SK-N-SH treated with all-trans-retinoic acid at 6 μM for 48 hours (cell line): ENCODE results near the gene SLC6A4.

Experiments
- ATAC-seq: fragments of 200-7000 bp; cut with Tn5 transposase; 3 replicates; pipeline ENCODE4 v1.9.1; 2020; ENCODE audit warnings: mild to moderate bottlenecking, moderate library complexity
- ARNTL ChIP-seq: fragments of 450-650 bp; formaldehyde crosslinking; IDR thresholded peaks from 2 replicates; pipeline ENCODE4 v1.5.0; 2020; ENCODE audit warnings: low read depth, mild to moderate bottlenecking, moderate library complexity, borderline replicate concordance
- BACH2 ChIP-seq: fragments of 250-450 bp; sonication (Bioruptor Pico); IDR thresholded peaks from 2 replicates; pipeline ENCODE4 v1.9.0; 2021; ENCODE audit warnings: mild to moderate bottlenecking, borderline replicate concordance
- CSDC2 ChIP-seq: fragments of 250-450 bp; sonication (Bioruptor Pico); IDR thresholded peaks from 2 replicates; pipeline ENCODE4 v1.5.0; 2020; ENCODE audit warnings: mild to moderate bottlenecking, moderate library complexity
- ESRRG ChIP-seq: fragments of 250-450 bp; sonication (Bioruptor Pico); IDR thresholded peaks from 2 replicates; pipeline ENCODE4 v1.6.1; 2021; ENCODE audit warnings: mild to moderate bottlenecking
- GLIS3 ChIP-seq: fragments of 250-450 bp; sonication (Bioruptor Pico); IDR thresholded peaks from 2 replicates; pipeline ENCODE4 v1.5.0; 2020; ENCODE audit warnings: mild to moderate bottlenecking, moderate library complexity
- ISL1 ChIP-seq: fragments of 250-450 bp; sonication (Bioruptor Pico); IDR thresholded peaks from 2 replicates; pipeline ENCODE4 v2.1.2; 2022; ENCODE audit warnings: mild to moderate bottlenecking, moderate library complexity
- OSR1 ChIP-seq: fragments of 250-450 bp; sonication (Bioruptor Pico); IDR thresholded peaks from 2 replicates; pipeline ENCODE4 v1.8.0; 2022; ENCODE audit warnings: moderate library complexity, mild to moderate bottlenecking, inconsistent platforms
- POU6F1 ChIP-seq: fragments of 250-450 bp; sonication (Bioruptor Pico); IDR thresholded peaks from 2 replicates; pipeline ENCODE4 v1.8.0; 2021; ENCODE audit warnings: low read depth, mild to moderate bottlenecking, moderate library complexity, borderline replicate concordance
- RARB ChIP-seq: fragments of 250-450 bp; sonication (Bioruptor Pico); IDR thresholded peaks from 2 replicates; pipeline ENCODE4 v1.8.0; 2021; ENCODE audit warnings: mild to moderate bottlenecking, moderate library complexity
- SNAI2 ChIP-seq: fragments of 250-450 bp; sonication (Bioruptor Pico); IDR thresholded peaks from 2 replicates; pipeline ENCODE4 v1.5.0; 2020; ENCODE audit warnings: mild to moderate bottlenecking, moderate library complexity
- TCF4 ChIP-seq: fragments of 250-450 bp; sonication (Bioruptor Pico); IDR thresholded peaks from 2 replicates; pipeline ENCODE4 v1.8.0; 2021; ENCODE audit warnings: mild to moderate bottlenecking, moderate library complexity, borderline replicate concordance
- ZC3H10 ChIP-seq: fragments of 250-450 bp; sonication (Bioruptor Pico); IDR thresholded peaks from 2 replicates; pipeline ENCODE4 v1.5.1; 2021; ENCODE audit warnings: mild to moderate bottlenecking, moderate library complexity
- ZFP3 ChIP-seq: fragments of 250-450 bp; sonication (Bioruptor Pico); IDR thresholded peaks from 2 replicates; pipeline ENCODE4 v1.5.0; 2020; ENCODE audit warnings: mild to moderate bottlenecking, moderate library complexity
- ZFP30 ChIP-seq: fragments of 450-650 bp; formaldehyde crosslinking; IDR thresholded peaks from 2 replicates; pipeline ENCODE4 v1.5.0; 2022; ENCODE audit warnings: mild to moderate bottlenecking, moderate library complexity
- ZNF565 ChIP-seq: fragments of 450-650 bp; formaldehyde crosslinking; conservative IDR thresholded peaks from 2 replicates; pipeline ENCODE4 v1.5.0; 2020; ENCODE audit warnings: low read depth, mild to moderate bottlenecking, moderate library complexity
- ZNF70 ChIP-seq: fragments of 450-650 bp; formaldehyde crosslinking; IDR thresholded peaks from 2 replicates; pipeline ENCODE4 v1.5.0; 2020; ENCODE audit warnings: mild to moderate bottlenecking, moderate library complexity
- ZNF8 ChIP-seq: fragments of 450-650 bp; formaldehyde crosslinking; IDR thresholded peaks from 2 replicates; pipeline ENCODE4 v1.5.0; 2020; ENCODE audit warnings: mild to moderate bottlenecking, moderate library complexity
- TF ChIP-seq, protein P1 (sequence below): fragments of 250-450 bp; sonication (Bioruptor Pico); IDR thresholded peaks from 2 replicates; pipeline ENCODE4 v1.5.1; 2021; ENCODE audit warnings: mild to moderate bottlenecking, moderate library complexity
- TF ChIP-seq, protein P2 (sequence below): fragments of 250-450 bp; sonication (Bioruptor Pico); IDR thresholded peaks from 2 replicates; pipeline ENCODE4 v1.5.0; 2020; ENCODE audit warnings: mild to moderate bottlenecking, moderate library complexity
- TF ChIP-seq, protein P3 (sequence below): fragments of 250-450 bp; sonication (Bioruptor Pico); IDR thresholded peaks from 2 replicates; pipeline ENCODE4 v1.8.0; 2020; ENCODE audit warnings: mild to moderate bottlenecking, moderate library complexity, borderline replicate concordance
- TF ChIP-seq, protein P4 (sequence below): fragments of 250-450 bp; sonication (Bioruptor Pico); IDR thresholded peaks from 2 replicates; pipeline ENCODE4 v1.5.1; 2020; ENCODE audit warnings: low read depth, mild to moderate bottlenecking, moderate library complexity

The SLC6A4 gene

DNA sequence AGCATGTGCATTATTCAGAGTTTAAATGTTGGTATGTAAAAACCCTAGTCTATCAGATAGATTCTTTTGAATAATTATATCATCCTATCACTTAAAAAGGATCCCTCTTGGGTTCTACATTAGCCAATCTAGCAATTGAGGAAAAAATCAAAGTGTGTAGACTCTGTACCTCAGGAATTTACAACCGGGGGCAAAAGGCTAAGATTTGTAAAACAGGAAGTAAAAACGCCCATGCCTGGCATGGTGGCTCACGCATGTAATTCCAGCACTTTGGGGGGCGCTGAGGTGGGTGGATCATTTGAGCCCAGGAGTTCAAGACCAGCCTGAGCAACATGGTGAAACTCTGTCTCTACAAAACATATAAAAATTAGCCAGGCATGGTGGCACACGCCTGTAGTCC is 58.6 kb downstream of the SLC6A4 start:
- no peak for TF ChIP-seq ISL1 (CRISPR knock-in tag)
- TF ChIP-seq ZNF565 (CRISPR knock-in tag) = no peak
- no peak for TF ChIP-seq TCF4 (CRISPR knock-in tag)
- TF ChIP-seq BACH2 = no peak
- no peak for TF ChIP-seq SNAI2 (CRISPR knock-in tag)
- no peak for TF ChIP-seq ZFP3 (CRISPR knock-in tag)
- no peak for ATAC-seq

GRCh38 chr17:30174556-30174955 is 60.9 kb downstream of the SLC6A4 start:
- ATAC-seq = no peak
- TF ChIP-seq BACH2 = no peak
- no peak for TF ChIP-seq CSDC2 (CRISPR knock-in tag)
- TF ChIP-seq SNAI2 (CRISPR knock-in tag) = no peak
- TF ChIP-seq RARB = no peak
- TF ChIP-seq ZNF70 = no peak
- TF ChIP-seq ARNTL (CRISPR knock-in tag) = no peak
- no peak for TF ChIP-seq TCF4 (CRISPR knock-in tag)
- TF ChIP-seq, protein P1, sequence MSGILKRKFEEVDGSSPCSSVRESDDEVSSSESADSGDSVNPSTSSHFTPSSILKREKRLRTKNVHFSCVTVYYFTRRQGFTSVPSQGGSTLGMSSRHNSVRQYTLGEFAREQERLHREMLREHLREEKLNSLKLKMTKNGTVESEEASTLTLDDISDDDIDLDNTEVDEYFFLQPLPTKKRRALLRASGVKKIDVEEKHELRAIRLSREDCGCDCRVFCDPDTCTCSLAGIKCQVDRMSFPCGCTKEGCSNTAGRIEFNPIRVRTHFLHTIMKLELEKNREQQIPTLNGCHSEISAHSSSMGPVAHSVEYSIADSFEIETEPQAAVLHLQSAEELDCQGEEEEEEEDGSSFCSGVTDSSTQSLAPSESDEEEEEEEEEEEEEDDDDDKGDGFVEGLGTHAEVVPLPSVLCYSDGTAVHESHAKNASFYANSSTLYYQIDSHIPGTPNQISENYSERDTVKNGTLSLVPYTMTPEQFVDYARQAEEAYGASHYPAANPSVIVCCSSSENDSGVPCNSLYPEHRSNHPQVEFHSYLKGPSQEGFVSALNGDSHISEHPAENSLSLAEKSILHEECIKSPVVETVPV (CRISPR knock-in tag) = no peak
- TF ChIP-seq, protein P2, sequence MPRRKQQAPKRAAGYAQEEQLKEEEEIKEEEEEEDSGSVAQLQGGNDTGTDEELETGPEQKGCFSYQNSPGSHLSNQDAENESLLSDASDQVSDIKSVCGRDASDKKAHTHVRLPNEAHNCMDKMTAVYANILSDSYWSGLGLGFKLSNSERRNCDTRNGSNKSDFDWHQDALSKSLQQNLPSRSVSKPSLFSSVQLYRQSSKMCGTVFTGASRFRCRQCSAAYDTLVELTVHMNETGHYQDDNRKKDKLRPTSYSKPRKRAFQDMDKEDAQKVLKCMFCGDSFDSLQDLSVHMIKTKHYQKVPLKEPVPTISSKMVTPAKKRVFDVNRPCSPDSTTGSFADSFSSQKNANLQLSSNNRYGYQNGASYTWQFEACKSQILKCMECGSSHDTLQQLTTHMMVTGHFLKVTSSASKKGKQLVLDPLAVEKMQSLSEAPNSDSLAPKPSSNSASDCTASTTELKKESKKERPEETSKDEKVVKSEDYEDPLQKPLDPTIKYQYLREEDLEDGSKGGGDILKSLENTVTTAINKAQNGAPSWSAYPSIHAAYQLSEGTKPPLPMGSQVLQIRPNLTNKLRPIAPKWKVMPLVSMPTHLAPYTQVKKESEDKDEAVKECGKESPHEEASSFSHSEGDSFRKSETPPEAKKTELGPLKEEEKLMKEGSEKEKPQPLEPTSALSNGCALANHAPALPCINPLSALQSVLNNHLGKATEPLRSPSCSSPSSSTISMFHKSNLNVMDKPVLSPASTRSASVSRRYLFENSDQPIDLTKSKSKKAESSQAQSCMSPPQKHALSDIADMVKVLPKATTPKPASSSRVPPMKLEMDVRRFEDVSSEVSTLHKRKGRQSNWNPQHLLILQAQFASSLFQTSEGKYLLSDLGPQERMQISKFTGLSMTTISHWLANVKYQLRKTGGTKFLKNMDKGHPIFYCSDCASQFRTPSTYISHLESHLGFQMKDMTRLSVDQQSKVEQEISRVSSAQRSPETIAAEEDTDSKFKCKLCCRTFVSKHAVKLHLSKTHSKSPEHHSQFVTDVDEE (CRISPR knock-in tag) = no peak
- TF ChIP-seq ISL1 (CRISPR knock-in tag) = no peak
- no peak for TF ChIP-seq ZFP30
- TF ChIP-seq ZNF565 (CRISPR knock-in tag) = no peak
- no peak for TF ChIP-seq ZFP3 (CRISPR knock-in tag)
- no peak for TF ChIP-seq POU6F1 (CRISPR knock-in tag)
- no peak for TF ChIP-seq ESRRG
- TF ChIP-seq OSR1 = no peak
- TF ChIP-seq ZNF8 (CRISPR knock-in tag) = no peak
- no peak for TF ChIP-seq GLIS3 (CRISPR knock-in tag)

DNA sequence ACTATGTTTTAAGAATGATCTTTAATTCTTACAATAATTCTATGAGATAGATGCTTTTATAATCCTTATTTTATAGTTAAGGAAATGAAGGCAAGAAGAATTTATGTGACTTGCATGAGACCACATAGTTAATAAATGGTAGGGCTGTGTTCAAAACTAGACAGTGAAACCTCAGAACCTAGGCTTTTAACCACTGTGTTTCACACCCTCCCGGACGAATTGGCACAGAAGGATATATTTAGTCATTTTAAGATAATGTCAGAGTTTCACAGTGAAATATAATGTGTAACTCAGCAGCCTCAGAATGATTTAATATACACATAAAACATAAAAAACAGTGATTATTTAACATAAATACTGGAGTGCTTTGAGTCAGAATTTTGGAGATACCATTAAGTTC is 61.8 kb downstream of the SLC6A4 start:
- TF ChIP-seq RARB (no peak), ZC3H10 (CRISPR knock-in tag) (no peak), ZFP3 (CRISPR knock-in tag) (no peak), ZFP30 (no peak), ISL1 (CRISPR knock-in tag) (no peak), ZNF8 (CRISPR knock-in tag) (no peak), ARNTL (CRISPR knock-in tag) (no peak), ZNF70 (no peak), TCF4 (CRISPR knock-in tag) (no peak), CSDC2 (CRISPR knock-in tag) (no peak), GLIS3 (CRISPR knock-in tag) (no peak), BACH2 (no peak), ZNF565 (CRISPR knock-in tag) (no peak)
- TF ChIP-seq, protein P2 (CRISPR knock-in tag) = no peak
- TF ChIP-seq, protein P3, sequence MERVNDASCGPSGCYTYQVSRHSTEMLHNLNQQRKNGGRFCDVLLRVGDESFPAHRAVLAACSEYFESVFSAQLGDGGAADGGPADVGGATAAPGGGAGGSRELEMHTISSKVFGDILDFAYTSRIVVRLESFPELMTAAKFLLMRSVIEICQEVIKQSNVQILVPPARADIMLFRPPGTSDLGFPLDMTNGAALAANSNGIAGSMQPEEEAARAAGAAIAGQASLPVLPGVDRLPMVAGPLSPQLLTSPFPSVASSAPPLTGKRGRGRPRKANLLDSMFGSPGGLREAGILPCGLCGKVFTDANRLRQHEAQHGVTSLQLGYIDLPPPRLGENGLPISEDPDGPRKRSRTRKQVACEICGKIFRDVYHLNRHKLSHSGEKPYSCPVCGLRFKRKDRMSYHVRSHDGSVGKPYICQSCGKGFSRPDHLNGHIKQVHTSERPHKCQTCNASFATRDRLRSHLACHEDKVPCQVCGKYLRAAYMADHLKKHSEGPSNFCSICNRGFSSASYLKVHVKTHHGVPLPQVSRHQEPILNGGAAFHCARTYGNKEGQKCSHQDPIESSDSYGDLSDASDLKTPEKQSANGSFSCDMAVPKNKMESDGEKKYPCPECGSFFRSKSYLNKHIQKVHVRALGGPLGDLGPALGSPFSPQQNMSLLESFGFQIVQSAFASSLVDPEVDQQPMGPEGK (CRISPR knock-in tag) = no peak
- TF ChIP-seq, protein P4, sequence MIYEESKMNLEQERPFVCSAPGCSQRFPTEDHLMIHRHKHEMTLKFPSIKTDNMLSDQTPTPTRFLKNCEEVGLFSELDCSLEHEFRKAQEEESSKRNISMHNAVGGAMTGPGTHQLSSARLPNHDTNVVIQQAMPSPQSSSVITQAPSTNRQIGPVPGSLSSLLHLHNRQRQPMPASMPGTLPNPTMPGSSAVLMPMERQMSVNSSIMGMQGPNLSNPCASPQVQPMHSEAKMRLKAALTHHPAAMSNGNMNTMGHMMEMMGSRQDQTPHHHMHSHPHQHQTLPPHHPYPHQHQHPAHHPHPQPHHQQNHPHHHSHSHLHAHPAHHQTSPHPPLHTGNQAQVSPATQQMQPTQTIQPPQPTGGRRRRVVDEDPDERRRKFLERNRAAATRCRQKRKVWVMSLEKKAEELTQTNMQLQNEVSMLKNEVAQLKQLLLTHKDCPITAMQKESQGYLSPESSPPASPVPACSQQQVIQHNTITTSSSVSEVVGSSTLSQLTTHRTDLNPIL (CRISPR knock-in tag) = no peak
- TF ChIP-seq, protein P1 (CRISPR knock-in tag) = no peak
- ATAC-seq = no peak
